ENCODE measurements around the gene SLC25A28. TPM values are rescaled to one million over a fixed set of nuclear protein-coding genes. Genes with fewer than 3 reads are reported as not detected.

The SLC25A28 gene
- 28.5 TPM for total RNA-seq
- 83.4 TPM for polyA plus RNA-seq

GRCh38 chr10:99619851-99620710, at the start of gene SLC25A28:
TSS of gene SLC25A28 (minus strand) at chr10:99620439. CDS start at chr10:99620335, 104 bp downstream.
- peak within 1 kb of the TSS; percentile 96 for H3K27ac ChIP-seq (ENCODE audit: low read depth)
- H3K4me3 ChIP-seq (ENCODE audit: low read depth, low read length), result peak within 1 kb of the TSS; percentile 91
- no peaks in the 10 kb centered on the region for H3K4me1 ChIP-seq (ENCODE audit: insufficient read depth)
- H3K36me3 ChIP-seq (ENCODE audit: insufficient read depth), result no peaks in the 10 kb centered on the region
- under 1% methylated on average over 75 of the region's 75 CpGs for WGBS
- DNase-seq (ENCODE audit: extremely low spot score), result peak; percentile 99

- H3K27ac ChIP-seq (ENCODE audit: low read depth), result no peak overlapping the region
- WGBS, result 76% methylated on average over 4 of the region's 4 CpGs
- H3K4me3 ChIP-seq (ENCODE audit: low read depth, low read length), result no peak overlapping the region
- no peaks in the 10 kb centered on the region for H3K4me1 ChIP-seq (ENCODE audit: insufficient read depth)
- DNase-seq (ENCODE audit: extremely low spot score), result no peak
- no peaks in the 10 kb centered on the region for H3K36me3 ChIP-seq (ENCODE audit: insufficient read depth)
Measured at GRCh38 chr10:99667108-99667751, 47.0 kb upstream of the SLC25A28 start.

- Histone ChIP-seq H3K36me3 (ENCODE audit: insufficient read depth) (no peaks in the 10 kb centered on the region), H3K4me1 (ENCODE audit: insufficient read depth) (no peaks in the 10 kb centered on the region), H3K4me3 (ENCODE audit: low read depth, low read length) (no peak overlapping the region), H3K27ac (ENCODE audit: low read depth) (no peak overlapping the region)
- WGBS, result 97% methylated on average over 2 of the region's 2 CpGs
- DNase-seq (ENCODE audit: extremely low spot score), result no peak
Measured at GRCh38 chr10:99665304-99665703, 45.1 kb upstream of the SLC25A28 start.

GRCh38 chr10:99661377-99661763, 41.1 kb upstream of the SLC25A28 start:
- H3K4me1 ChIP-seq (ENCODE audit: insufficient read depth), result no peaks in the 10 kb centered on the region
- no peak overlapping the region for H3K4me3 ChIP-seq (ENCODE audit: low read depth, low read length)
- 45% methylated on average over 6 of the region's 6 CpGs for WGBS
- no peaks in the 10 kb centered on the region for H3K36me3 ChIP-seq (ENCODE audit: insufficient read depth)
- no peak for DNase-seq (ENCODE audit: extremely low spot score)
- H3K27ac ChIP-seq (ENCODE audit: low read depth), result no peak overlapping the region

GRCh38 chr10:99660662-99661376, 40.6 kb upstream of the SLC25A28 start:
- Histone ChIP-seq H3K4me3 (ENCODE audit: low read depth, low read length) (peak overlapping the region; percentile 14), H3K4me1 (ENCODE audit: insufficient read depth) (no peaks in the 10 kb centered on the region), H3K36me3 (ENCODE audit: insufficient read depth) (no peaks in the 10 kb centered on the region), H3K27ac (ENCODE audit: low read depth) (no peak overlapping the region)
- WGBS, result 85% methylated on average over 6 of the region's 6 CpGs
- no peak for DNase-seq (ENCODE audit: extremely low spot score)

GRCh38 chr10:99659868-99660366, 39.7 kb upstream of the SLC25A28 start:
- H3K4me3 ChIP-seq (ENCODE audit: low read depth, low read length), result peak overlapping the region; percentile 72
- no peak overlapping the region for H3K27ac ChIP-seq (ENCODE audit: low read depth)
- 10% methylated on average over 10 of the region's 10 CpGs for WGBS
- no peak for DNase-seq (ENCODE audit: extremely low spot score)
- no peaks in the 10 kb centered on the region for H3K36me3 ChIP-seq (ENCODE audit: insufficient read depth)
- H3K4me1 ChIP-seq (ENCODE audit: insufficient read depth), result no peaks in the 10 kb centered on the region

GRCh38 chr10:99659031-99659867, 39.0 kb upstream of the SLC25A28 start, which contains the start of gene ENTPD7:
TSS of gene ENTPD7 (plus strand) at chr10:99659509. CDS start at chr10:99659957, 448 bp downstream.
- H3K4me3 ChIP-seq (ENCODE audit: low read depth, low read length), result peak within 1 kb of the TSS; percentile 72
- under 1% methylated on average over 71 of the region's 71 CpGs for WGBS
- peak within 1 kb of the TSS; percentile 45 for H3K27ac ChIP-seq (ENCODE audit: low read depth)
- H3K36me3 ChIP-seq (ENCODE audit: insufficient read depth), result no peaks in the 10 kb centered on the region
- no peaks in the 10 kb centered on the region for H3K4me1 ChIP-seq (ENCODE audit: insufficient read depth)
- peak; percentile 84 for DNase-seq (ENCODE audit: extremely low spot score)

GRCh38 chr10:99658622-99659030, 38.4 kb upstream of the SLC25A28 start:
- no peak for DNase-seq (ENCODE audit: extremely low spot score)
- Histone ChIP-seq H3K4me3 (ENCODE audit: low read depth, low read length) (peak overlapping the region; percentile 72), H3K4me1 (ENCODE audit: insufficient read depth) (no peaks in the 10 kb centered on the region), H3K27ac (ENCODE audit: low read depth) (peak overlapping the region; percentile 45), H3K36me3 (ENCODE audit: insufficient read depth) (no peaks in the 10 kb centered on the region)
- WGBS, result 4% methylated on average over 24 of the region's 24 CpGs

- 29% methylated on average over 1 of the region's 1 CpG for WGBS
Measured at GRCh38 chr10:99656199-99657064, 36.2 kb upstream of the SLC25A28 start.

GRCh38 chr10:99654390-99655175, 34.3 kb upstream of the SLC25A28 start:
- peak; percentile 66 for DNase-seq (ENCODE audit: extremely low spot score)
- WGBS, result 76% methylated on average over 9 of the region's 9 CpGs
- Histone ChIP-seq H3K4me3 (ENCODE audit: low read depth, low read length) (no peak overlapping the region), H3K36me3 (ENCODE audit: insufficient read depth) (no peaks in the 10 kb centered on the region), H3K27ac (ENCODE audit: low read depth) (no peak overlapping the region), H3K4me1 (ENCODE audit: insufficient read depth) (no peaks in the 10 kb centered on the region)

More at GRCh38 chr10:99656199-99657064, 36.2 kb upstream of the SLC25A28 start:
- DNase-seq (ENCODE audit: extremely low spot score), result peak; percentile 35
- no peak overlapping the region for H3K4me3 ChIP-seq (ENCODE audit: low read depth, low read length)
- no peak overlapping the region for H3K27ac ChIP-seq (ENCODE audit: low read depth)
- no peaks in the 10 kb centered on the region for H3K36me3 ChIP-seq (ENCODE audit: insufficient read depth)
- H3K4me1 ChIP-seq (ENCODE audit: insufficient read depth), result no peaks in the 10 kb centered on the region

- no peak overlapping the region for H3K4me3 ChIP-seq (ENCODE audit: low read depth, low read length)
- no peaks in the 10 kb centered on the region for H3K36me3 ChIP-seq (ENCODE audit: insufficient read depth)
- H3K27ac ChIP-seq (ENCODE audit: low read depth), result peak overlapping the region; percentile 16
- no peaks in the 10 kb centered on the region for H3K4me1 ChIP-seq (ENCODE audit: insufficient read depth)
- no peak for DNase-seq (ENCODE audit: extremely low spot score)
- 82% methylated on average over 4 of the region's 4 CpGs for WGBS
Measured at GRCh38 chr10:99652800-99653390, 32.7 kb upstream of the SLC25A28 start.

Data from urinary bladder (tissue), 4 donors.